Measurements from ENCODE around the gene CCDC88B. TPM values are rescaled to one million over a fixed set of nuclear protein-coding genes. Genes with fewer than 3 reads are reported as not detected.

Gene CCDC88B
- total and polyA plus RNA-seq, 9 of the 15 experiments (the other 6 are each of a cell fraction or from before 2014, with no cell fraction given) = 0.13 to 18.1 (median 7.9) TPM

- TF ChIP-seq, protein P1, sequence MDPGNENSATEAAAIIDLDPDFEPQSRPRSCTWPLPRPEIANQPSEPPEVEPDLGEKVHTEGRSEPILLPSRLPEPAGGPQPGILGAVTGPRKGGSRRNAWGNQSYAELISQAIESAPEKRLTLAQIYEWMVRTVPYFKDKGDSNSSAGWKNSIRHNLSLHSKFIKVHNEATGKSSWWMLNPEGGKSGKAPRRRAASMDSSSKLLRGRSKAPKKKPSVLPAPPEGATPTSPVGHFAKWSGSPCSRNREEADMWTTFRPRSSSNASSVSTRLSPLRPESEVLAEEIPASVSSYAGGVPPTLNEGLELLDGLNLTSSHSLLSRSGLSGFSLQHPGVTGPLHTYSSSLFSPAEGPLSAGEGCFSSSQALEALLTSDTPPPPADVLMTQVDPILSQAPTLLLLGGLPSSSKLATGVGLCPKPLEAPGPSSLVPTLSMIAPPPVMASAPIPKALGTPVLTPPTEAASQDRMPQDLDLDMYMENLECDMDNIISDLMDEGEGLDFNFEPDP (CRISPR knock-in tag; IDR thresholded peaks at IDR 0.05) = no peak
- TF ChIP-seq ZFX (CRISPR knock-in tag; IDR thresholded peaks at IDR 0.05) (peak; percentile 71), ZBTB12 (CRISPR knock-in tag; IDR thresholded peaks at IDR 0.05) (no peak), FIP1L1 (IDR thresholded peaks at IDR 0.05; ENCODE audit: low read depth, low read length, poor library complexity, severe bottlenecking) (peak; percentile 89), ARID2 (IDR thresholded peaks at IDR 0.05) (peak; percentile 76), ZNF253 (CRISPR knock-in tag; conservative IDR thresholded peaks at IDR 0.05) (no peak), ZBTB26 (CRISPR knock-in tag; IDR thresholded peaks at IDR 0.05) (no peak), ZNF586 (CRISPR knock-in tag; conservative IDR thresholded peaks at IDR 0.05) (no peak), ZNF699 (CRISPR knock-in tag; IDR thresholded peaks at IDR 0.05; ENCODE audit: insufficient replicate concordance) (no peak), ETS1 (conservative IDR thresholded peaks at IDR 0.05; ENCODE audit: control insufficient read depth, low read depth, low read length) (peak; percentile 51; the same call in 1 of the 2 replicates), RUNX1 (IDR thresholded peaks at IDR 0.05; ENCODE audit: low read depth) (no peak), KDM5B (IDR thresholded peaks at IDR 0.05; ENCODE audit: insufficient replicate concordance, low read depth, low read length) (peak; percentile 61), HNRNPL (IDR thresholded peaks at IDR 0.05; ENCODE audit: low read depth, low read length) (peak; percentile 99), ZNF354B (CRISPR knock-in tag; IDR thresholded peaks at IDR 0.05) (no peak), RBM25 (IDR thresholded peaks at IDR 0.05; ENCODE audit: low read depth, low read length, severe bottlenecking) (no peak), NR4A1 (CRISPR knock-in tag; IDR thresholded peaks at IDR 0.05) (no peak), NR4A1 (tag; IDR thresholded peaks at IDR 0.05) (0 out of 2 replicates have a peak, but pooled peaks have one; percentile 23), ZNF140 (CRISPR knock-in tag; IDR thresholded peaks at IDR 0.05) (no peak), DPF2 (IDR thresholded peaks at IDR 0.05) (0 out of 2 replicates have a peak, but pooled peaks have one; percentile 63)
- TF ChIP-seq, protein P2, sequence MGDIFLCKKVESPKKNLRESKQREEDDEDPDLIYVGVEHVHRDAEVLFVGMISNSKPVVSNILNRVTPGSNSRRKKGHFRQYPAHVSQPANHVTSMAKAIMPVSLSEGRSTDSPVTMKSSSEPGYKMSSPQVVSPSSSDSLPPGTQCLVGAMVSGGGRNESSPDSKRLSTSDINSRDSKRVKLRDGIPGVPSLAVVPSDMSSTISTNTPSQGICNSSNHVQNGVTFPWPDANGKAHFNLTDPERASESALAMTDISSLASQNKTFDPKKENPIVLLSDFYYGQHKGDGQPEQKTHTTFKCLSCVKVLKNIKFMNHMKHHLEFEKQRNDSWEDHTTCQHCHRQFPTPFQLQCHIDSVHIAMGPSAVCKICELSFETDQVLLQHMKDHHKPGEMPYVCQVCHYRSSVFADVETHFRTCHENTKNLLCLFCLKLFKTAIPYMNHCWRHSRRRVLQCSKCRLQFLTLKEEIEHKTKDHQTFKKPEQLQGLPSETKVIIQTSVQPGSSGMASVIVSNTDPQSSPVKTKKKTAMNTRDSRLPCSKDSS (IDR thresholded peaks at IDR 0.05; ENCODE audit: low read depth, partially characterized antibody) = no peak
Observed at GRCh38 chr11:64317961-64318765, 21.8 kb upstream of the CCDC88B start, which contains the start of gene PRDX5 (continued).
